Activated T-cell treated with anti-CD3 and anti-CD28 coated beads, Interleukin-2, amount 50 U/mL, for 4 hours (primary cell): Measurements from ENCODE around the gene MORF4L2. TPM values are rescaled to one million over a fixed set of nuclear protein-coding genes. Genes with fewer than 3 reads are reported as not detected.
A peak's percentile ranks its signal among the peaks of the same experiment; 100 is the strongest.
"Not testable (repeated sequence)": the region's sequence is repeated elsewhere in the genome, so short reads cannot be mapped to it uniquely, and the experiment has no call there.

Source experiments
- ATAC-seq, 2 donors: fragments of 200-7000 bp; cut with Tn5 transposase; one replicate each; pipeline ENCODE4 v1.10.0; 2021
- DNase-seq: peaks from one replicate; pipeline ENCODE4 v3.0.0-alpha.2; 2020
- H3K27me3 Mint-ChIP-seq: one replicate; pipeline ENCODE4 v1.8.0; 2021; ENCODE audit warnings: low read depth, mixed read lengths
- H3K36me3 Mint-ChIP-seq: one replicate; pipeline ENCODE4 v1.8.0; 2022; ENCODE audit warnings: mixed read lengths; ENCODE audit not compliant: insufficient read depth
- H3K4me1 Mint-ChIP-seq: one replicate; pipeline ENCODE4 v1.8.0; 2021; ENCODE audit warnings: low read depth, mixed read lengths
- H3K4me3 Mint-ChIP-seq: one replicate; pipeline ENCODE4 v1.8.0; 2021; ENCODE audit warnings: mild to moderate bottlenecking, moderate library complexity, mixed read lengths
- H3K9me3 Mint-ChIP-seq: one replicate; pipeline ENCODE4 v1.8.0; 2021; ENCODE audit warnings: mixed read lengths
- total RNA-seq, 3 donors: library from RNA; stranded (reverse); gene quantifications; one replicate each; pipeline ENCODE4 v1.2.1, GENCODE V29; 2021

MORF4L2 gene
- total RNA-seq, 3 donors from 2014 or later: 196 to 207 (median 204) TPM

- H3K36me3 Mint-ChIP-seq: no peaks in the 10 kb centered on the region
- H3K4me3 Mint-ChIP-seq: no peak overlapping the region
- no peaks in the 10 kb centered on the region for H3K4me1 Mint-ChIP-seq
- H3K9me3 Mint-ChIP-seq: no peaks in the 10 kb centered on the region
- DNase-seq: no peak
- no peak for ATAC-seq
- peaks cover 3% of the 10 kb centered on the region for H3K27me3 Mint-ChIP-seq
These were observed 11.2 kb upstream of the MORF4L2 start for GRCh38 chrX:103697687-103698086.

- ATAC-seq (no peak), DNase-seq (no peak)
- Mint-ChIP-seq H3K4me1 (no peaks in the 10 kb centered on the region), H3K9me3 (no peaks in the 10 kb centered on the region), H3K4me3 (no peak overlapping the region), H3K27me3 (no peaks in the 10 kb centered on the region), H3K36me3 (peaks cover 1% of the 10 kb centered on the region)
These were observed 4.6 kb upstream of the MORF4L2 start for GRCh38 chrX:103691059-103691458.

- H3K4me3 Mint-ChIP-seq: no peak overlapping the region
These were observed 2.4 kb upstream of the MORF4L2 start for GRCh38 chrX:103688946-103689345.

GRCh38 chrX:103687696-103688201 is 1.2 kb upstream of the MORF4L2 start:
- DNase-seq: peak; percentile 24
- Mint-ChIP-seq H3K36me3 (peaks cover 9% of the 10 kb centered on the region), H3K4me3 (no peak overlapping the region), H3K9me3 (no peaks in the 10 kb centered on the region), H3K27me3 (no peaks in the 10 kb centered on the region), H3K4me1 (peaks cover 10% of the 10 kb centered on the region)
- peak in 1 of 2 donors; percentile 9 for ATAC-seq

More at GRCh38 chrX:103688946-103689345, 2.4 kb upstream of the MORF4L2 start:
- H3K9me3 Mint-ChIP-seq: no peaks in the 10 kb centered on the region
- ATAC-seq: no peak
- DNase-seq: no peak
- peaks cover 6% of the 10 kb centered on the region for H3K4me1 Mint-ChIP-seq
- H3K36me3 Mint-ChIP-seq: peaks cover 6% of the 10 kb centered on the region
- no peaks in the 10 kb centered on the region for H3K27me3 Mint-ChIP-seq

GRCh38 chrX:103687073-103687695 is 685 bp upstream of the MORF4L2 start:
- ATAC-seq (peak; percentile 68 to 69), DNase-seq (peak; percentile 84)
- H3K9me3 Mint-ChIP-seq: no peaks in the 10 kb centered on the region
- H3K4me3 Mint-ChIP-seq: no peak overlapping the region
- H3K27me3 Mint-ChIP-seq: no peaks in the 10 kb centered on the region
- H3K4me1 Mint-ChIP-seq: peaks cover 10% of the 10 kb centered on the region
- peaks cover 9% of the 10 kb centered on the region for H3K36me3 Mint-ChIP-seq

- DNase-seq: no peak
- H3K9me3 Mint-ChIP-seq: no peaks in the 10 kb centered on the region
- H3K4me3 Mint-ChIP-seq: no peak overlapping the region
- no peaks in the 10 kb centered on the region for H3K27me3 Mint-ChIP-seq
- no peak for ATAC-seq
- peaks cover 10% of the 10 kb centered on the region for H3K4me1 Mint-ChIP-seq
- peaks cover 8% of the 10 kb centered on the region for H3K36me3 Mint-ChIP-seq
These were observed 1.1 kb downstream of the MORF4L2 start for GRCh38 chrX:103685396-103685795.

GRCh38 chrX:103681443-103681842 is 5.1 kb downstream of the MORF4L2 start:
- no peak for ATAC-seq
- H3K9me3 Mint-ChIP-seq: no peaks in the 10 kb centered on the region
- no peaks in the 10 kb centered on the region for H3K27me3 Mint-ChIP-seq
- H3K4me3 Mint-ChIP-seq: no peak overlapping the region
- peaks cover 24% of the 10 kb centered on the region for H3K36me3 Mint-ChIP-seq
- DNase-seq: no peak
- H3K4me1 Mint-ChIP-seq: peaks cover 10% of the 10 kb centered on the region

- no peaks in the 10 kb centered on the region for H3K4me1 Mint-ChIP-seq
- no peak for ATAC-seq
- H3K9me3 Mint-ChIP-seq: no peaks in the 10 kb centered on the region
These were observed 8.1 kb downstream of the MORF4L2 start for GRCh38 chrX:103678199-103678993.

GRCh38 chrX:103674531-103675454 is 11.7 kb downstream of the MORF4L2 start:
- no peaks in the 10 kb centered on the region for H3K27me3 Mint-ChIP-seq
- no peak overlapping the region for H3K4me3 Mint-ChIP-seq
- no peak for ATAC-seq
- H3K9me3 Mint-ChIP-seq: no peaks in the 10 kb centered on the region
- DNase-seq: no peak
- H3K4me1 Mint-ChIP-seq: no peaks in the 10 kb centered on the region
- H3K36me3 Mint-ChIP-seq: peaks cover 18% of the 10 kb centered on the region

More at GRCh38 chrX:103678199-103678993, 8.1 kb downstream of the MORF4L2 start:
- H3K4me3 Mint-ChIP-seq: no peak overlapping the region
- peaks cover 18% of the 10 kb centered on the region for H3K36me3 Mint-ChIP-seq
- H3K27me3 Mint-ChIP-seq: no peaks in the 10 kb centered on the region
- no peak for DNase-seq

- no peak overlapping the region for H3K4me3 Mint-ChIP-seq
- no peaks in the 10 kb centered on the region for H3K27me3 Mint-ChIP-seq
- H3K4me1 Mint-ChIP-seq: no peaks in the 10 kb centered on the region
- H3K9me3 Mint-ChIP-seq: no peaks in the 10 kb centered on the region
- DNase-seq (no peak), ATAC-seq (no peak)
- no peaks in the 10 kb centered on the region for H3K36me3 Mint-ChIP-seq
These were observed 16.8 kb downstream of the MORF4L2 start for GRCh38 chrX:103669745-103670144.

GRCh38 chrX:103666202-103667107 is 20.0 kb downstream of the MORF4L2 start:
- no peak overlapping the region for H3K4me3 Mint-ChIP-seq
- ATAC-seq: no peak
- no peak for DNase-seq
- no peaks in the 10 kb centered on the region for H3K4me1 Mint-ChIP-seq
- no peaks in the 10 kb centered on the region for H3K36me3 Mint-ChIP-seq
- no peaks in the 10 kb centered on the region for H3K9me3 Mint-ChIP-seq
- peaks cover 10% of the 10 kb centered on the region for H3K27me3 Mint-ChIP-seq

GRCh38 chrX:103663981-103664762 is 22.3 kb downstream of the MORF4L2 start:
- Mint-ChIP-seq H3K27me3 (peaks cover 13% of the 10 kb centered on the region), H3K4me3 (no peak overlapping the region), H3K36me3 (no peaks in the 10 kb centered on the region), H3K9me3 (no peaks in the 10 kb centered on the region), H3K4me1 (no peaks in the 10 kb centered on the region)
- DNase-seq: no peak
- no peak for ATAC-seq

- not testable (repeated sequence) for ATAC-seq, H3K4me1 Mint-ChIP-seq, H3K36me3 Mint-ChIP-seq, H3K9me3 Mint-ChIP-seq, H3K4me3 Mint-ChIP-seq, DNase-seq
- peaks cover 16% of the 10 kb centered on the region for H3K27me3 Mint-ChIP-seq
These were observed 27.0 kb downstream of the MORF4L2 start for GRCh38 chrX:103659460-103659859.
